Keratinocyte (primary cell): ENCODE results near the gene CLEC16A. TPM values are rescaled to one million over a fixed set of nuclear protein-coding genes. Genes with fewer than 3 reads are reported as not detected.

Experiments used
- DNase-seq: peaks from one replicate; pipeline ENCODE4 v3.0.0-alpha.2; 2011; ENCODE audit warnings: low read depth, missing footprints, low spot score
- FAIRE-seq: peaks from 2 replicates; lab custom pipeline; 2011; peaks lifted over from hg19 to GRCh38; lab: Jason Lieb, UNC
- H2AFZ ChIP-seq: 2 replicates; pipeline ENCODE4 v1.6.0; 2012; ENCODE audit warnings: low read length, control low read depth, inconsistent platforms; ENCODE audit not compliant: control insufficient read depth
- H3K27ac ChIP-seq: 2 replicates; pipeline ENCODE4 v1.5.1; 2011; ENCODE audit warnings: low read length; ENCODE audit not compliant: control insufficient read depth, insufficient read depth
- H3K27me3 ChIP-seq: 3 replicates; pipeline ENCODE4 v1.6.0; 2011; ENCODE audit warnings: low read length; ENCODE audit not compliant: control insufficient read depth, insufficient read depth; ENCODE audit errors: extremely low read depth
- H3K36me3 ChIP-seq, 2 experiments: 2 replicates in 1 of 2; 3 replicates in 1 of 2; pipeline ENCODE4 v1.5.1; 2011; ENCODE audit warnings: low read length in 2 of 2, mild to moderate bottlenecking in 1 of 2; ENCODE audit not compliant: control insufficient read depth in 2 of 2, insufficient read depth in 2 of 2; ENCODE audit errors: extremely low read depth in 1 of 2
- H3K4me1 ChIP-seq: 3 replicates; pipeline ENCODE4 v1.5.1; 2011; ENCODE audit warnings: low read length; ENCODE audit not compliant: control insufficient read depth, insufficient read depth; ENCODE audit errors: extremely low read depth
- H3K4me2 ChIP-seq: 3 replicates; pipeline ENCODE4 v1.6.0; 2011; ENCODE audit warnings: low read depth, low read length; ENCODE audit not compliant: control insufficient read depth, insufficient read depth; ENCODE audit errors: extremely low read depth
- H3K4me3 ChIP-seq, 3 experiments: fragments of 200-600 bp in 1 of 3; sonication (generic) in 1 of 3; 2 replicates in 2 of 3; 3 replicates in 1 of 3; pipeline ENCODE4 v1.5.1; 2011 to 2016; ENCODE audit warnings: low read length in 3 of 3, mild to moderate bottlenecking in 3 of 3, control low read depth in 2 of 3, inconsistent platforms in 1 of 3, low read depth in 1 of 3, mixed read lengths in 1 of 3, mixed run types in 1 of 3, moderate library complexity in 1 of 3; ENCODE audit not compliant: control insufficient read depth in 2 of 3, insufficient read depth in 2 of 3; ENCODE audit errors: extremely low read depth in 1 of 3
- H3K79me2 ChIP-seq: 2 replicates; pipeline ENCODE4 v1.6.0; 2012; ENCODE audit warnings: low read length; ENCODE audit not compliant: control insufficient read depth, insufficient read depth
- H3K9ac ChIP-seq: 3 replicates; pipeline ENCODE4 v1.6.0; 2011; ENCODE audit warnings: low read length; ENCODE audit not compliant: control insufficient read depth, insufficient read depth; ENCODE audit errors: extremely low read depth
- H3K9me1 ChIP-seq: 3 replicates; pipeline ENCODE4 v1.6.0; 2011; ENCODE audit warnings: low read length; ENCODE audit not compliant: control insufficient read depth, insufficient read depth; ENCODE audit errors: extremely low read depth
- H3K9me3 ChIP-seq: 2 replicates; pipeline ENCODE4 v1.5.1; 2012; ENCODE audit warnings: low read depth, low read length; ENCODE audit not compliant: control insufficient read depth
- H4K20me1 ChIP-seq: 3 replicates; pipeline ENCODE4 v1.6.0; 2011; ENCODE audit warnings: low read length; ENCODE audit not compliant: control insufficient read depth, insufficient read depth; ENCODE audit errors: extremely low read depth
- CTCF ChIP-seq, 3 experiments: IDR thresholded peaks in 1 of 3; conservative IDR thresholded peaks in 1 of 3; optimal IDR thresholded peaks in 1 of 3; 2 replicates in 2 of 3; 3 replicates in 1 of 3; pipeline versions ENCODE3 to v1.5.1; 2011; ENCODE audit warnings: low read length in 3 of 3, mild to moderate bottlenecking in 3 of 3, moderate library complexity in 2 of 3, control low read depth in 1 of 3, inconsistent platforms in 1 of 3; ENCODE audit not compliant: insufficient read depth in 2 of 3; ENCODE audit errors: extremely low read depth in 1 of 3
- EZH2 ChIP-seq: IDR thresholded peaks from one replicate; pipeline ENCODE4 v1.6.1; 2012; ENCODE audit warnings: inconsistent platforms, mild to moderate bottlenecking, low read length, moderate library complexity
- dilution Hi-C: fragments of 300-500 bp; cut with MboI; formaldehyde crosslinking; loops from one replicate; pipeline ENCODE4 v1.7.0; 2020; ENCODE audit warnings: low sequenced_read_pairs; ENCODE audit not compliant: extremely low pct_ligation_motif_present
- polyA plus RNA-seq, 5 experiments: library from polyadenylated mRNA; depleted of rRNA in 3 of 5; stranded (reverse) in 3 of 5; stranded (forward) in 1 of 5; unstranded in 1 of 5; fragments of >200 nt; gene quantifications; 1 replicate in 1 of 5; 2 replicates in 3 of 5; 3 replicates in 1 of 5; pipeline versions ENCODE4 v1.2.1 to v1.2.3, GENCODE V29; 2011 to 2012; ENCODE audit warnings: missing spikeins in 2 of 5, low read depth in 1 of 5, low replicate concordance in 1 of 5

Gene CLEC16A
- polyA plus RNA-seq, 1 donor (not counting 4 experiments of a cell fraction or from before 2014, with no cell fraction given) = 9.5 TPM

DNA sequence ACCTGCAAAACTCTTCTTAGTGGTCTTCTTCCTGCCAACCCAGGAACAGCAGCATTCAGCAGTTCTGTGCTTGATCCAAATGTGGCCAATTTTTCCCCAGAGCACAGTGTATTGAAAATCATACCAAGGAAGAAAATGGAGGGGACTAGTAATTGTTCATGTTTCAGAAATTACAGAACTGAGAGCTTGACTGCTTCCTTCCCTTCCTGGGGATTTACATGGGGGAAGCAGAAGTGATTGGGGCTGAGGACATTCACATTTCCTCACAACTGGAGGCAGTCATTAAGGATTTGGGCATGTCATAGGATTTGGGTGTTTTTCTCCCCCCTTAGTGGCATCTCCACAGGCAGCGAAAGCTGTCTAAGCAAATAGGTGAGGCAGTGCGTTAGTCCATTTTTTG lies 47.6 kb upstream of the CLEC16A start:
- dilution Hi-C loops = no loop called here
- H3K27ac ChIP-seq = no peak overlapping the region
- no peaks in the 10 kb centered on the region for H3K9me3 ChIP-seq
- no peak for DNase-seq
- H3K36me3 ChIP-seq = no peaks in the 10 kb centered on the region
- H3K79me2 ChIP-seq = no peaks in the 10 kb centered on the region
- no peaks in the 10 kb centered on the region for H3K9me1 ChIP-seq
- H3K27me3 ChIP-seq = no peaks in the 10 kb centered on the region
- H2AFZ ChIP-seq = no peak overlapping the region
- no peak for FAIRE-seq
- H3K9ac ChIP-seq = no peak overlapping the region
- H3K4me2 ChIP-seq = no peak overlapping the region
- H4K20me1 ChIP-seq = peaks cover 2% of the 10 kb centered on the region
- no peak for TF ChIP-seq CTCF (optimal IDR thresholded peaks at IDR 0.05 in 1 of 3, IDR thresholded peaks at IDR 0.05 in 1 of 3, conservative IDR thresholded peaks at IDR 0.05 in 1 of 3; ENCODE audit: extremely low read depth in 1 of 3, insufficient read depth in 2 of 3, low read length in 3 of 3)
- no peak for TF ChIP-seq EZH2
- H3K4me1 ChIP-seq = no peaks in the 10 kb centered on the region
- H3K4me3 ChIP-seq = no peak overlapping the region

GRCh38 chr16:10897134-10897533 lies 47.2 kb upstream of the CLEC16A start:
- no peaks in the 10 kb centered on the region for H3K27me3 ChIP-seq
- no peak overlapping the region for H3K9ac ChIP-seq
- H3K9me1 ChIP-seq = no peaks in the 10 kb centered on the region
- DNase-seq (no peak), FAIRE-seq (no peak)
- TF ChIP-seq CTCF (optimal IDR thresholded peaks at IDR 0.05 in 1 of 3, IDR thresholded peaks at IDR 0.05 in 1 of 3, conservative IDR thresholded peaks at IDR 0.05 in 1 of 3; ENCODE audit: extremely low read depth in 1 of 3, insufficient read depth in 2 of 3, low read length in 3 of 3) = no peak
- TF ChIP-seq EZH2 = no peak
- H4K20me1 ChIP-seq = peaks cover 2% of the 10 kb centered on the region
- no peaks in the 10 kb centered on the region for H3K9me3 ChIP-seq
- no peaks in the 10 kb centered on the region for H3K36me3 ChIP-seq
- no peak overlapping the region for H3K4me2 ChIP-seq
- no peaks in the 10 kb centered on the region for H3K4me1 ChIP-seq
- no peak overlapping the region for H3K4me3 ChIP-seq
- dilution Hi-C loops = no loop called here
- no peaks in the 10 kb centered on the region for H3K79me2 ChIP-seq
- H3K27ac ChIP-seq = no peak overlapping the region
- H2AFZ ChIP-seq = no peak overlapping the region
